ENCODE results near the gene GPT2. TPM values are rescaled to one million over a fixed set of nuclear protein-coding genes. Genes with fewer than 3 reads are reported as not detected.

The GPT2 gene
- total RNA-seq, 1 experiment from 2014 or later: 81.8 TPM

- TF ChIP-seq, protein P1, sequence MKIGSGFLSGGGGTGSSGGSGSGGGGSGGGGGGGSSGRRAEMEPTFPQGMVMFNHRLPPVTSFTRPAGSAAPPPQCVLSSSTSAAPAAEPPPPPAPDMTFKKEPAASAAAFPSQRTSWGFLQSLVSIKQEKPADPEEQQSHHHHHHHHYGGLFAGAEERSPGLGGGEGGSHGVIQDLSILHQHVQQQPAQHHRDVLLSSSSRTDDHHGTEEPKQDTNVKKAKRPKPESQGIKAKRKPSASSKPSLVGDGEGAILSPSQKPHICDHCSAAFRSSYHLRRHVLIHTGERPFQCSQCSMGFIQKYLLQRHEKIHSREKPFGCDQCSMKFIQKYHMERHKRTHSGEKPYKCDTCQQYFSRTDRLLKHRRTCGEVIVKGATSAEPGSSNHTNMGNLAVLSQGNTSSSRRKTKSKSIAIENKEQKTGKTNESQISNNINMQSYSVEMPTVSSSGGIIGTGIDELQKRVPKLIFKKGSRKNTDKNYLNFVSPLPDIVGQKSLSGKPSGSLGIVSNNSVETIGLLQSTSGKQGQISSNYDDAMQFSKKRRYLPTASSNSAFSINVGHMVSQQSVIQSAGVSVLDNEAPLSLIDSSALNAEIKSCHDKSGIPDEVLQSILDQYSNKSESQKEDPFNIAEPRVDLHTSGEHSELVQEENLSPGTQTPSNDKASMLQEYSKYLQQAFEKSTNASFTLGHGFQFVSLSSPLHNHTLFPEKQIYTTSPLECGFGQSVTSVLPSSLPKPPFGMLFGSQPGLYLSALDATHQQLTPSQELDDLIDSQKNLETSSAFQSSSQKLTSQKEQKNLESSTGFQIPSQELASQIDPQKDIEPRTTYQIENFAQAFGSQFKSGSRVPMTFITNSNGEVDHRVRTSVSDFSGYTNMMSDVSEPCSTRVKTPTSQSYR (CRISPR knock-in tag; IDR thresholded peaks at IDR 0.05): no peak; the same call in 1 of the 2 replicates
- peak; percentile 85; the same call in 1 of the 2 replicates for TF ChIP-seq CREM (CRISPR knock-in tag; IDR thresholded peaks at IDR 0.05)
- TF ChIP-seq, protein P2, sequence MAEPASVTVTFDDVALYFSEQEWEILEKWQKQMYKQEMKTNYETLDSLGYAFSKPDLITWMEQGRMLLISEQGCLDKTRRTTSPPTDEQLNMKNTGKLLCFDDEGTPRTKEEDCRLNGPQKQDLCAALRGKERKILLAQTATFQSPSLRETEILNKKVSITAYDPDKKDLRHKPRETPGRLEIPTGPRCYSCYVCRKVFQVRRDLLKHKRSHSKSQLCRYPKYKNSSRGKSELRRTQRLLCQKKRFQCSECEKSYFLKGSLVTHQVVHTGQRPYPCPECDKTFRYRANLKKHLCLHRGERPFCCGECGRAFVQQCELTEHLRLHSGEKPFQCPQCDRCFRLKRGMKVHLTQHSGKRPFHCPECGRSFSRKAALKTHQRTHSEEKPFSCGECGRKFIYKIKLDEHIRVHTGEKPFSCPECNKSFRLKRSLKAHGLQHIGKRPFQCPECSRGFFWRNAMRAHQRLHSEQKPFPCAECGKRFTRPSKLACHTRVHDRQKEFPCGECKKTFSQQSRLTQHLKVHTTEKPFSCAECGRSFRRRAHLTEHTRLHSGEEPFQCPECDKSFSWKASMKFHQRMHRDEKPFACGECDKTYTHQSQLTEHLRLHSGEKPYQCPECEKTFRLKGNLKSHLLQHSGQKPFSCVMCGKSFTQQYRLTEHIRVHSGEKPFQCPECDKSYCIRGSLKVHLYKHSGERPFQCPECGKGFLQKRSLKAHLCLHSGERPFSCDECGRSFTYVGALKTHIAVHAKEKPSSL (CRISPR knock-in tag; conservative IDR thresholded peaks at IDR 0.05): no peak
- TF ChIP-seq FOXK1 (CRISPR knock-in tag; IDR thresholded peaks at IDR 0.05): peak; percentile 51; the same call in 1 of the 2 replicates
- TF ChIP-seq RELA (CRISPR knock-in tag; IDR thresholded peaks at IDR 0.05; ENCODE audit: borderline replicate concordance): no peak
- TF ChIP-seq, protein P3, sequence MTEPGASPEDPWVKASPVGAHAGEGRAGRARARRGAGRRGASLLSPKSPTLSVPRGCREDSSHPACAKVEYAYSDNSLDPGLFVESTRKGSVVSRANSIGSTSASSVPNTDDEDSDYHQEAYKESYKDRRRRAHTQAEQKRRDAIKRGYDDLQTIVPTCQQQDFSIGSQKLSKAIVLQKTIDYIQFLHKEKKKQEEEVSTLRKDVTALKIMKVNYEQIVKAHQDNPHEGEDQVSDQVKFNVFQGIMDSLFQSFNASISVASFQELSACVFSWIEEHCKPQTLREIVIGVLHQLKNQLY (CRISPR knock-in tag; IDR thresholded peaks at IDR 0.05): no peak
- 0 out of 2 replicates have a peak, but pooled peaks have one; percentile 44 for TF ChIP-seq ELF4 (CRISPR knock-in tag; IDR thresholded peaks at IDR 0.05; ENCODE audit: low read depth)
- TF ChIP-seq, protein P4, sequence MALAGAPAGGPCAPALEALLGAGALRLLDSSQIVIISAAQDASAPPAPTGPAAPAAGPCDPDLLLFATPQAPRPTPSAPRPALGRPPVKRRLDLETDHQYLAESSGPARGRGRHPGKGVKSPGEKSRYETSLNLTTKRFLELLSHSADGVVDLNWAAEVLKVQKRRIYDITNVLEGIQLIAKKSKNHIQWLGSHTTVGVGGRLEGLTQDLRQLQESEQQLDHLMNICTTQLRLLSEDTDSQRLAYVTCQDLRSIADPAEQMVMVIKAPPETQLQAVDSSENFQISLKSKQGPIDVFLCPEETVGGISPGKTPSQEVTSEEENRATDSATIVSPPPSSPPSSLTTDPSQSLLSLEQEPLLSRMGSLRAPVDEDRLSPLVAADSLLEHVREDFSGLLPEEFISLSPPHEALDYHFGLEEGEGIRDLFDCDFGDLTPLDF (CRISPR knock-in tag; IDR thresholded peaks at IDR 0.05): no peak
- no peak for TF ChIP-seq FOXJ3 (CRISPR knock-in tag; IDR thresholded peaks at IDR 0.05; ENCODE audit: borderline replicate concordance)
- TF ChIP-seq ZNF317 (CRISPR knock-in tag; IDR thresholded peaks at IDR 0.05; ENCODE audit: borderline replicate concordance, low read depth): 0 out of 2 replicates have a peak, but pooled peaks have one; percentile 43
- TF ChIP-seq ZNF232 (CRISPR knock-in tag; IDR thresholded peaks at IDR 0.05): peak; percentile 49; the same call in 1 of the 2 replicates
- no peak for TF ChIP-seq TCF7 (CRISPR knock-in tag; IDR thresholded peaks at IDR 0.05; ENCODE audit: low read depth)
- no peak for TF ChIP-seq ZNF423 (CRISPR knock-in tag; IDR thresholded peaks at IDR 0.05)
- TF ChIP-seq NR2C2 (CRISPR knock-in tag; IDR thresholded peaks at IDR 0.05): peak; percentile 95
- 0 out of 2 replicates have a peak, but pooled peaks have one; percentile 34 for TF ChIP-seq ZNF219 (CRISPR knock-in tag; IDR thresholded peaks at IDR 0.05; ENCODE audit: borderline replicate concordance)
- TF ChIP-seq, protein P5, sequence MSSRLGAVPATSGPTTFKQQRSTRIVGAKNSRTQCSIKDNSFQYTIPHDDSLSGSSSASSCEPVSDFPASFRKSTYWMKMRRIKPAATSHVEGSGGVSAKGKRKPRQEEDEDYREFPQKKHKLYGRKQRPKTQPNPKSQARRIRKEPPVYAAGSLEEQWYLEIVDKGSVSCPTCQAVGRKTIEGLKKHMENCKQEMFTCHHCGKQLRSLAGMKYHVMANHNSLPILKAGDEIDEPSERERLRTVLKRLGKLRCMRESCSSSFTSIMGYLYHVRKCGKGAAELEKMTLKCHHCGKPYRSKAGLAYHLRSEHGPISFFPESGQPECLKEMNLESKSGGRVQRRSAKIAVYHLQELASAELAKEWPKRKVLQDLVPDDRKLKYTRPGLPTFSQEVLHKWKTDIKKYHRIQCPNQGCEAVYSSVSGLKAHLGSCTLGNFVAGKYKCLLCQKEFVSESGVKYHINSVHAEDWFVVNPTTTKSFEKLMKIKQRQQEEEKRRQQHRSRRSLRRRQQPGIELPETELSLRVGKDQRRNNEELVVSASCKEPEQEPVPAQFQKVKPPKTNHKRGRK (CRISPR knock-in tag; IDR thresholded peaks at IDR 0.05; ENCODE audit: borderline replicate concordance): no peak
- TF ChIP-seq, protein P6, sequence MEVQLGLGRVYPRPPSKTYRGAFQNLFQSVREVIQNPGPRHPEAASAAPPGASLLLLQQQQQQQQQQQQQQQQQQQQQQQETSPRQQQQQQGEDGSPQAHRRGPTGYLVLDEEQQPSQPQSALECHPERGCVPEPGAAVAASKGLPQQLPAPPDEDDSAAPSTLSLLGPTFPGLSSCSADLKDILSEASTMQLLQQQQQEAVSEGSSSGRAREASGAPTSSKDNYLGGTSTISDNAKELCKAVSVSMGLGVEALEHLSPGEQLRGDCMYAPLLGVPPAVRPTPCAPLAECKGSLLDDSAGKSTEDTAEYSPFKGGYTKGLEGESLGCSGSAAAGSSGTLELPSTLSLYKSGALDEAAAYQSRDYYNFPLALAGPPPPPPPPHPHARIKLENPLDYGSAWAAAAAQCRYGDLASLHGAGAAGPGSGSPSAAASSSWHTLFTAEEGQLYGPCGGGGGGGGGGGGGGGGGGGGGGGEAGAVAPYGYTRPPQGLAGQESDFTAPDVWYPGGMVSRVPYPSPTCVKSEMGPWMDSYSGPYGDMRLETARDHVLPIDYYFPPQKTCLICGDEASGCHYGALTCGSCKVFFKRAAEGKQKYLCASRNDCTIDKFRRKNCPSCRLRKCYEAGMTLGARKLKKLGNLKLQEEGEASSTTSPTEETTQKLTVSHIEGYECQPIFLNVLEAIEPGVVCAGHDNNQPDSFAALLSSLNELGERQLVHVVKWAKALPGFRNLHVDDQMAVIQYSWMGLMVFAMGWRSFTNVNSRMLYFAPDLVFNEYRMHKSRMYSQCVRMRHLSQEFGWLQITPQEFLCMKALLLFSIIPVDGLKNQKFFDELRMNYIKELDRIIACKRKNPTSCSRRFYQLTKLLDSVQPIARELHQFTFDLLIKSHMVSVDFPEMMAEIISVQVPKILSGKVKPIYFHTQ (CRISPR knock-in tag; IDR thresholded peaks at IDR 0.05): no peak
- TF ChIP-seq, protein P7, sequence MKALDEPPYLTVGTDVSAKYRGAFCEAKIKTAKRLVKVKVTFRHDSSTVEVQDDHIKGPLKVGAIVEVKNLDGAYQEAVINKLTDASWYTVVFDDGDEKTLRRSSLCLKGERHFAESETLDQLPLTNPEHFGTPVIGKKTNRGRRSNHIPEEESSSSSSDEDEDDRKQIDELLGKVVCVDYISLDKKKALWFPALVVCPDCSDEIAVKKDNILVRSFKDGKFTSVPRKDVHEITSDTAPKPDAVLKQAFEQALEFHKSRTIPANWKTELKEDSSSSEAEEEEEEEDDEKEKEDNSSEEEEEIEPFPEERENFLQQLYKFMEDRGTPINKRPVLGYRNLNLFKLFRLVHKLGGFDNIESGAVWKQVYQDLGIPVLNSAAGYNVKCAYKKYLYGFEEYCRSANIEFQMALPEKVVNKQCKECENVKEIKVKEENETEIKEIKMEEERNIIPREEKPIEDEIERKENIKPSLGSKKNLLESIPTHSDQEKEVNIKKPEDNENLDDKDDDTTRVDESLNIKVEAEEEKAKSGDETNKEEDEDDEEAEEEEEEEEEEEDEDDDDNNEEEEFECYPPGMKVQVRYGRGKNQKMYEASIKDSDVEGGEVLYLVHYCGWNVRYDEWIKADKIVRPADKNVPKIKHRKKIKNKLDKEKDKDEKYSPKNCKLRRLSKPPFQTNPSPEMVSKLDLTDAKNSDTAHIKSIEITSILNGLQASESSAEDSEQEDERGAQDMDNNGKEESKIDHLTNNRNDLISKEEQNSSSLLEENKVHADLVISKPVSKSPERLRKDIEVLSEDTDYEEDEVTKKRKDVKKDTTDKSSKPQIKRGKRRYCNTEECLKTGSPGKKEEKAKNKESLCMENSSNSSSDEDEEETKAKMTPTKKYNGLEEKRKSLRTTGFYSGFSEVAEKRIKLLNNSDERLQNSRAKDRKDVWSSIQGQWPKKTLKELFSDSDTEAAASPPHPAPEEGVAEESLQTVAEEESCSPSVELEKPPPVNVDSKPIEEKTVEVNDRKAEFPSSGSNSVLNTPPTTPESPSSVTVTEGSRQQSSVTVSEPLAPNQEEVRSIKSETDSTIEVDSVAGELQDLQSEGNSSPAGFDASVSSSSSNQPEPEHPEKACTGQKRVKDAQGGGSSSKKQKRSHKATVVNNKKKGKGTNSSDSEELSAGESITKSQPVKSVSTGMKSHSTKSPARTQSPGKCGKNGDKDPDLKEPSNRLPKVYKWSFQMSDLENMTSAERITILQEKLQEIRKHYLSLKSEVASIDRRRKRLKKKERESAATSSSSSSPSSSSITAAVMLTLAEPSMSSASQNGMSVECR (CRISPR knock-in tag; IDR thresholded peaks at IDR 0.05; ENCODE audit: borderline replicate concordance): peak; percentile 81
Measured at GRCh38 chr16:46973207-46973995, 89.2 kb downstream of the GPT2 start, which contains the start of gene DNAJA2 (continued).

Measured in WTC11 (cell line).